ENCODE measurements around the gene NECTIN1. TPM values are rescaled to one million over a fixed set of nuclear protein-coding genes. Genes with fewer than 3 reads are reported as not detected.
A peak's percentile ranks its signal among the peaks of the same experiment; 100 is the strongest.

Gene NECTIN1
- total and polyA plus RNA-seq, 2 experiments from 2014 or later: 3.6 to 7.4 TPM

- no peak overlapping the region for H3K4me2 ChIP-seq
- H3K9me3 ChIP-seq (ENCODE audit: low read depth): no peaks in the 10 kb centered on the region
- peaks cover 3% of the 10 kb centered on the region for H3K4me1 ChIP-seq (ENCODE audit: insufficient read depth)
- no peaks in the 10 kb centered on the region for H3K36me3 ChIP-seq (replicated peaks; ENCODE audit: insufficient read depth, low read depth)
- H3K27me3 ChIP-seq: no peaks in the 10 kb centered on the region
- DNase-seq (ENCODE audit: low spot score): no peak
- H2AFZ ChIP-seq: no peak overlapping the region
- 95% methylated on average over 10 of the region's 10 CpGs for WGBS (ENCODE audit: low lambda C conversion rate, missing lambda C conversion rate)
- no peak overlapping the region for H3K27ac ChIP-seq
- no peaks in the 10 kb centered on the region for H4K20me1 ChIP-seq (ENCODE audit: insufficient read depth, poor library complexity, severe bottlenecking)
- H3K9me2 ChIP-seq (replicated peaks; ENCODE audit: insufficient read depth): no peaks in the 10 kb centered on the region
- no peaks in the 10 kb centered on the region for H3K79me2 ChIP-seq
- TF ChIP-seq EZH2 (IDR thresholded peaks at IDR 0.05; ENCODE audit: borderline replicate concordance): no peak
- no peak for TF ChIP-seq EZH2phosphoT487 (IDR thresholded peaks at IDR 0.05; ENCODE audit: low read depth, severe bottlenecking, unreplicated experiment)
- no peak for TF ChIP-seq CTCF (IDR thresholded peaks at IDR 0.05; ENCODE audit: poor library complexity)
- no peak overlapping the region for H3K4me3 ChIP-seq
Observed at GRCh38 chr11:119676461-119677020, 52.5 kb downstream of the NECTIN1 start.

- H3K9me3 ChIP-seq (ENCODE audit: low read depth): no peaks in the 10 kb centered on the region
- H2AFZ ChIP-seq: no peak overlapping the region
- no peaks in the 10 kb centered on the region for H3K27me3 ChIP-seq
- WGBS (ENCODE audit: low lambda C conversion rate, missing lambda C conversion rate): 81% methylated on average over 15 of the region's 15 CpGs
- no peaks in the 10 kb centered on the region for H3K9me2 ChIP-seq (replicated peaks; ENCODE audit: insufficient read depth)
- no peak overlapping the region for H3K4me3 ChIP-seq
- H3K4me2 ChIP-seq: no peak overlapping the region
- H4K20me1 ChIP-seq (ENCODE audit: insufficient read depth, poor library complexity, severe bottlenecking): no peaks in the 10 kb centered on the region
- H3K27ac ChIP-seq: no peak overlapping the region
- no peaks in the 10 kb centered on the region for H3K79me2 ChIP-seq
- no peaks in the 10 kb centered on the region for H3K36me3 ChIP-seq (replicated peaks; ENCODE audit: insufficient read depth, low read depth)
- DNase-seq (ENCODE audit: low spot score): peak; percentile 40
- TF ChIP-seq CTCF (IDR thresholded peaks at IDR 0.05; ENCODE audit: poor library complexity) (peak; percentile 21), EZH2 (IDR thresholded peaks at IDR 0.05; ENCODE audit: borderline replicate concordance) (no peak), EZH2phosphoT487 (IDR thresholded peaks at IDR 0.05; ENCODE audit: low read depth, severe bottlenecking, unreplicated experiment) (no peak)
- peaks cover 12% of the 10 kb centered on the region for H3K4me1 ChIP-seq (ENCODE audit: insufficient read depth)
Observed at GRCh38 chr11:119673759-119674336, 55.2 kb downstream of the NECTIN1 start.

GRCh38 chr11:119673052-119673758 is 55.8 kb downstream of the NECTIN1 start:
- WGBS (ENCODE audit: low lambda C conversion rate, missing lambda C conversion rate): 90% methylated on average over 13 of the region's 13 CpGs
- DNase-seq (ENCODE audit: low spot score): no peak
- TF ChIP-seq CTCF (IDR thresholded peaks at IDR 0.05; ENCODE audit: poor library complexity): no peak
- TF ChIP-seq EZH2phosphoT487 (IDR thresholded peaks at IDR 0.05; ENCODE audit: low read depth, severe bottlenecking, unreplicated experiment): no peak
- TF ChIP-seq EZH2 (IDR thresholded peaks at IDR 0.05; ENCODE audit: borderline replicate concordance): no peak
- no peaks in the 10 kb centered on the region for H3K36me3 ChIP-seq (replicated peaks; ENCODE audit: insufficient read depth, low read depth)
- H3K79me2 ChIP-seq: no peaks in the 10 kb centered on the region
- no peaks in the 10 kb centered on the region for H3K9me2 ChIP-seq (replicated peaks; ENCODE audit: insufficient read depth)
- no peaks in the 10 kb centered on the region for H4K20me1 ChIP-seq (ENCODE audit: insufficient read depth, poor library complexity, severe bottlenecking)
- no peak overlapping the region for H3K4me3 ChIP-seq
- H3K4me2 ChIP-seq: no peak overlapping the region
- no peak overlapping the region for H3K27ac ChIP-seq
- H3K27me3 ChIP-seq: no peaks in the 10 kb centered on the region
- H2AFZ ChIP-seq: no peak overlapping the region
- no peaks in the 10 kb centered on the region for H3K9me3 ChIP-seq (ENCODE audit: low read depth)
- peaks cover 12% of the 10 kb centered on the region for H3K4me1 ChIP-seq (ENCODE audit: insufficient read depth)
